Fibroblast of villous mesenchyme (primary cell): ENCODE data around the gene ADGRB3. TPM values are rescaled to one million over a fixed set of nuclear protein-coding genes. Genes with fewer than 3 reads are reported as not detected.

Source experiments
- DNase-seq: peaks from one replicate; pipeline ENCODE4 v3.0.0-alpha.2; 2010; ENCODE audit warnings: low read depth
- H3K4me3 ChIP-seq: 2 replicates; pipeline ENCODE4 v1.5.1; 2011; ENCODE audit warnings: low read depth, mild to moderate bottlenecking, low read length
- CTCF ChIP-seq: IDR thresholded peaks from 2 replicates; pipeline ENCODE4 v1.5.1; 2012; ENCODE audit warnings: low read depth, mild to moderate bottlenecking, low read length; ENCODE audit not compliant: insufficient read depth
- total RNA-seq: library from RNA; depleted of rRNA; stranded (reverse); fragments of >200 nt; gene quantifications from 2 replicates; pipeline ENCODE4 v1.2.3, GENCODE V29; 2012

Gene ADGRB3
- total RNA-seq, 1 donor = under 0.01 TPM

- no peak for DNase-seq
- TF ChIP-seq CTCF = no peak
- no peak overlapping the region for H3K4me3 ChIP-seq
These were observed 757.7 kb downstream of the ADGRB3 start for GRCh38 chr6:69392745-69393144.

- no peak overlapping the region for H3K4me3 ChIP-seq
- no peak for DNase-seq
- TF ChIP-seq CTCF = no peak
These were observed 763.2 kb downstream of the ADGRB3 start for GRCh38 chr6:69398311-69398710.

- no peak for DNase-seq
- no peak for TF ChIP-seq CTCF
- no peak overlapping the region for H3K4me3 ChIP-seq
These were observed 763.6 kb downstream of the ADGRB3 start for GRCh38 chr6:69398729-69399128.

- no peak overlapping the region for H3K4me3 ChIP-seq
- TF ChIP-seq CTCF = no peak
- DNase-seq = no peak
These were observed 773.8 kb downstream of the ADGRB3 start for GRCh38 chr6:69408886-69409285.

- no peak overlapping the region for H3K4me3 ChIP-seq
- TF ChIP-seq CTCF = no peak
- DNase-seq = no peak
These were observed 781.7 kb downstream of the ADGRB3 start for GRCh38 chr6:69416776-69417175.

GRCh38 chr6:69421269-69421668 lies 786.2 kb downstream of the ADGRB3 start:
- H3K4me3 ChIP-seq = no peak overlapping the region
- no peak for DNase-seq
- TF ChIP-seq CTCF = no peak

GRCh38 chr6:69422020-69422419 lies 786.9 kb downstream of the ADGRB3 start:
- no peak overlapping the region for H3K4me3 ChIP-seq

More at GRCh38 chr6:69422020-69422419, 786.9 kb downstream of the ADGRB3 start:
- DNase-seq = no peak
- no peak for TF ChIP-seq CTCF
